ENCODE data around the gene COLEC11.
A peak's percentile ranks its signal among the peaks of the same experiment; 100 is the strongest.
"Not testable (repeated sequence)": the region's sequence is repeated elsewhere in the genome, so short reads cannot be mapped to it uniquely, and the experiment has no call there.

Gene COLEC11

DNA sequence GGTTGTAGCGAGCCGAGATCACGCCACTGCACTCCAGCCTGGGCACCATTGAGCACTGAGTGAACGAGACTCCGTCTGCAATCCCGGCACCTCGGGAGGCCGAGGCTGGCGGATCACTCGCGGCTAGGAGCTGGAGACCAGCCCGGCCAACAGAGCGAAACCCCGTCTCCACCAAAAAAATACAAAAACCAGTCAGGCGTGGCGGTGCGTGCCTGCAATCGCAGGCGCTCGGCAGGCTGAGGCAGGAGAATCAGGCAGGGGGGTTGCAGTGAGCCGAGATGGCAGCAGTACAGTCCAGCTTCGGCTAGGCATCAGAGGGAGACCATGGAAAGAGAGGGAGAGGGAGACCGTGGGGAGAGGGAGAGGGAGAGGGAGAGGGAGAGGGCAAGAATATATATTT is 25.3 kb upstream of the COLEC11 start:
- H3K4me3 ChIP-seq (ENCODE audit: low read depth in 1 of 5, low read length in 5 of 5); H3K9me3 ChIP-seq (ENCODE audit: control insufficient read depth in 5 of 5, low read length in 5 of 5); H3K36me3 ChIP-seq (ENCODE audit: control insufficient read depth in 5 of 5, insufficient read depth in 5 of 5, low read length in 5 of 5); H3K27me3 ChIP-seq (ENCODE audit: control insufficient read depth in 5 of 5, insufficient read depth in 4 of 5, low read length in 5 of 5); H3K9ac ChIP-seq (ENCODE audit: low read length in 5 of 5); H3K4me1 ChIP-seq (ENCODE audit: control insufficient read depth in 5 of 5, insufficient read depth in 5 of 5, low read length in 5 of 5); H3K27ac ChIP-seq (ENCODE audit: low read depth, low read length): not testable (repeated sequence)

DNA sequence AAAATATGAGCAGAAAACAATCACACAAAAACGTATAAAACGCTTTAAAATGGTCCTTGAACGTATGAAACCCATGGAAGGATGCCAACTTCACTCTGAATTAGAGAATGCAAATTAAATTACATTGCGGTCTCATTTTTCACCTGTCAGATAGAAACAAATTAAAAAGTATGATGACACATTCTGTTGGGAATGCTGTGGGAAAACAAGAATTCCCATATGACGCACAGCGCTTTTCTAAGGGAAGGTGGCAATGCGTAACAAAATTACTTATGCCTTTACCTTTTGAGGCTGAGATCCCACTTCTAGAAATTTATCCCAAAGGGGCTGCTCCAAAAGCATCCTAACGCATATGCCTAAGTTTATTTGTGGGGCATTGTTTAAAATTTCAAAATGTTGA is 23.6 kb upstream of the COLEC11 start:
- H3K9me3 ChIP-seq (ENCODE audit: control insufficient read depth in 5 of 5, low read length in 5 of 5), result no peaks in the 10 kb centered on the region
- no peak overlapping the region for H3K4me3 ChIP-seq (ENCODE audit: low read depth in 1 of 5, low read length in 5 of 5)

DNA sequence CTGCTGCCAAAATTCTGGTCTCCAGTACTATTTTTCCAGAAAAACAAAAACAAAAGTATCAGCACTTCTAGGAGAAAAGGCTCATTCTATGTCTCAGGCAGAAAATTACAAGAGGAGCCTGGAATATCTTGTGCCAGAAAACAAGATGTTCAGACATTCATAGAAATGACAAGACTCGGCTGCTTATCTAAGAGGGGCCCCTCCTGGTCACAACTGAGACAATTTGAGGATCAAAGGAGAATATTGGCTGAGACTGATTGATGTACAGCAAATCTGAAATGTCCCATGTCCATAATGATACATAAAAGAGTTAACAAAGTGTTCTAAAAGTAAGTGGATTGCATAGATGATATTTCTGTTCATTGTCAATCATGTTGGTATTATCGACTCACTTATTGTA is 22.3 kb upstream of the COLEC11 start:
- Histone ChIP-seq H3K27me3 (ENCODE audit: control insufficient read depth in 5 of 5, insufficient read depth in 4 of 5, low read length in 5 of 5) (no peaks in the 10 kb centered on the region), H3K4me3 (ENCODE audit: low read depth in 1 of 5, low read length in 5 of 5) (no peak overlapping the region), H3K4me1 (ENCODE audit: control insufficient read depth in 5 of 5, insufficient read depth in 5 of 5, low read length in 5 of 5) (peaks cover 0 to 27% (median 21%) of the 10 kb centered on the region in 5 donors), H3K9me3 (ENCODE audit: control insufficient read depth in 5 of 5, low read length in 5 of 5) (no peaks in the 10 kb centered on the region), H3K9ac (ENCODE audit: low read length in 5 of 5) (peak overlapping the region in 2 of 5 donors; percentile 22 to 30), H3K36me3 (ENCODE audit: control insufficient read depth in 5 of 5, insufficient read depth in 5 of 5, low read length in 5 of 5) (peaks cover 4 to 12% (median 6%) of the 10 kb centered on the region in 5 donors), H3K27ac (ENCODE audit: low read depth, low read length) (no peak overlapping the region)

More for the DNA sequence above, 23.6 kb upstream of the COLEC11 start:
- H3K36me3 ChIP-seq (ENCODE audit: control insufficient read depth in 5 of 5, insufficient read depth in 5 of 5, low read length in 5 of 5), result no peaks in the 10 kb centered on the region
- no peaks in the 10 kb centered on the region for H3K27me3 ChIP-seq (ENCODE audit: control insufficient read depth in 5 of 5, insufficient read depth in 4 of 5, low read length in 5 of 5)
- peaks cover 0 to 14% (median 9%) of the 10 kb centered on the region in 5 donors for H3K4me1 ChIP-seq (ENCODE audit: control insufficient read depth in 5 of 5, insufficient read depth in 5 of 5, low read length in 5 of 5)
- no peak overlapping the region for H3K9ac ChIP-seq (ENCODE audit: low read length in 5 of 5)
- no peak overlapping the region for H3K27ac ChIP-seq (ENCODE audit: low read depth, low read length)

DNA sequence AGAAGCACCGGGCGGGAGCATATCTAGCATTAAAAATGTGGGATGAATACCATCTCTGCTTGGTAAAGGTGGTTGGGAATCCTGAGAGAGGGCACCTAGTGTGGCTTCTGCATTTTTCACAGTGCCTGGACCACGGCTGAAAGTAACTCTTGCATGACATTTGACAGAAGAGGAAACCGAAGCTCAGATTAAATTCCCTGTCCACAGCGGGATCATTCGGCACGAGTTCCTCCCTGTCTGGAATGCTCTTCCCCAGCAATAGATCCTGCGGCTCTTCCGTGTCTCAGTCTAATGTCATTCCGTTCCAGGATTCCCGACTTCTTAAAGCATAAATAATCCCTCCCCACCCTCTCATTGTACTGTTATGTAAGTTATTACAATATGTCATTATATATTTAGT is 20.8 kb upstream of the COLEC11 start:
- H3K4me1 ChIP-seq (ENCODE audit: control insufficient read depth in 5 of 5, insufficient read depth in 5 of 5, low read length in 5 of 5), result peaks cover 0 to 42% (median 37%) of the 10 kb centered on the region in 5 donors
- no peak overlapping the region for H3K9ac ChIP-seq (ENCODE audit: low read length in 5 of 5)
- peaks cover 13 to 27% (median 20%) of the 10 kb centered on the region in 5 donors for H3K36me3 ChIP-seq (ENCODE audit: control insufficient read depth in 5 of 5, insufficient read depth in 5 of 5, low read length in 5 of 5)
- no peaks in the 10 kb centered on the region for H3K9me3 ChIP-seq (ENCODE audit: control insufficient read depth in 5 of 5, low read length in 5 of 5)
- H3K27me3 ChIP-seq (ENCODE audit: control insufficient read depth in 5 of 5, insufficient read depth in 4 of 5, low read length in 5 of 5), result no peaks in the 10 kb centered on the region
- peak overlapping the region in 2 of 5 donors; percentile 80 to 84 for H3K4me3 ChIP-seq (ENCODE audit: low read depth in 1 of 5, low read length in 5 of 5)
- H3K27ac ChIP-seq (ENCODE audit: low read depth, low read length), result no peak overlapping the region

DNA sequence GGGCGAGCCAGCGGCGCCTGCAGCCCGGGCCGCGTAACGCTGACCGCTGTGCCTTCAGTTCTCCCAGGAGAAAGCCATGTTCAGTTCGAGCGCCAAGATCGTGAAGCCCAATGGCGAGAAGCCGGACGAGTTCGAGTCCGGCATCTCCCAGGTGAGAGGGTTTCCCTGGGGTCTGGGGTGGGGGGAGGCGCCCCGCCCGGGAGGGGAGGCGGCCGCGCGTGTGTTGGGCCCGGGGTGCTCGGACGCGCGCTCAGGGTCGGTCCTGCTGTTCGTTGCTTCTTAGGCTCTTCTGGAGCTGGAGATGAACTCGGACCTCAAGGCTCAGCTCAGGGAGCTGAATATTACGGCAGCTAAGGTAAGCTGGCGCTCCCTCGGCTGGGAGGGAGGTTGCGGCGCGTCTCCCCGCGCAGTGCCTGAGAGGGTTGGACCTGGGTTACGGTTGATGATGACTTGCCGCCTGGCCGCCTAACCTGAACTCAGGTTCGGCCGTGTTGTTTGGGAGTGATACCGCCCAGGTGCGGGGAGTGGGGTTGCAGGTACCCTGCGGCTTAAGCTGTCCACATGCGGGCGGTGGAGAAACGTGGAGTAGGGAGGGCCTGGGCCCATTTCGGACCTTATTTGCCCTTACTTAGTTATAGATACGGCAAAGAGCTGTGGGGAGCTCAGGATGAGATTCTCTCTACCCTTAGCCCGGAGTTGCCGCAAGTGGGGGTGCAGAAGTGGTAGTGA is 19.2 kb upstream of the COLEC11 start:
- Histone ChIP-seq H3K9ac (ENCODE audit: low read length in 5 of 5) (peak overlapping the region; percentile 89 to 99 (median 95)), H3K27ac (ENCODE audit: low read depth, low read length) (peak overlapping the region; percentile 31), H3K4me3 (ENCODE audit: low read depth in 1 of 5, low read length in 5 of 5) (peak overlapping the region; percentile 80 to 92 (median 86)), H3K27me3 (ENCODE audit: control insufficient read depth in 5 of 5, insufficient read depth in 4 of 5, low read length in 5 of 5) (no peaks in the 10 kb centered on the region), H3K36me3 (ENCODE audit: control insufficient read depth in 5 of 5, insufficient read depth in 5 of 5, low read length in 5 of 5) (peaks cover 28 to 42% (median 36%) of the 10 kb centered on the region in 5 donors), H3K4me1 (ENCODE audit: control insufficient read depth in 5 of 5, insufficient read depth in 5 of 5, low read length in 5 of 5) (peaks cover 0 to 45% (median 38%) of the 10 kb centered on the region in 5 donors), H3K9me3 (ENCODE audit: control insufficient read depth in 5 of 5, low read length in 5 of 5) (no peaks in the 10 kb centered on the region)

DNA sequence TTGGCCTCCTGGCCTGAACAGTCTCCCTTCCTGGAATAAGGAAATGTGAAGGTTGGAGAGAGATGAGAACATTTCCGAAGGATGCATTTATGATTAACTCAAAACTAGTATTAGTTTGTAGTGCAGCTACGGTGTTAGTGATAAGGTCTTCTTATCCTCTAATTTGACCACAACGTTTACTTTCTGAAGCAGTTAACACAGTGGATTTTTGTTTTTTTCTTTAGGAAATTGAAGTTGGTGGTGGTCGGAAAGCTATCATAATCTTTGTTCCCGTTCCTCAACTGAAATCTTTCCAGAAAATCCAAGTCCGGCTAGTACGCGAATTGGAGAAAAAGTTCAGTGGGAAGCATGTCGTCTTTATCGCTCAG is 18.7 kb upstream of the COLEC11 start:
- Histone ChIP-seq H3K36me3 (ENCODE audit: control insufficient read depth in 5 of 5, insufficient read depth in 5 of 5, low read length in 5 of 5) (peaks cover 33 to 48% (median 41%) of the 10 kb centered on the region in 5 donors), H3K27ac (ENCODE audit: low read depth, low read length) (peak overlapping the region; percentile 31), H3K4me3 (ENCODE audit: low read depth in 1 of 5, low read length in 5 of 5) (peak overlapping the region; percentile 80 to 92 (median 86)), H3K9ac (ENCODE audit: low read length in 5 of 5) (peak overlapping the region; percentile 89 to 99 (median 95)), H3K4me1 (ENCODE audit: control insufficient read depth in 5 of 5, insufficient read depth in 5 of 5, low read length in 5 of 5) (peaks cover 0 to 45% (median 38%) of the 10 kb centered on the region in 5 donors)
- not testable (repeated sequence) for H3K9me3 ChIP-seq (ENCODE audit: control insufficient read depth in 5 of 5, low read length in 5 of 5); H3K27me3 ChIP-seq (ENCODE audit: control insufficient read depth in 5 of 5, insufficient read depth in 4 of 5, low read length in 5 of 5)

DNA sequence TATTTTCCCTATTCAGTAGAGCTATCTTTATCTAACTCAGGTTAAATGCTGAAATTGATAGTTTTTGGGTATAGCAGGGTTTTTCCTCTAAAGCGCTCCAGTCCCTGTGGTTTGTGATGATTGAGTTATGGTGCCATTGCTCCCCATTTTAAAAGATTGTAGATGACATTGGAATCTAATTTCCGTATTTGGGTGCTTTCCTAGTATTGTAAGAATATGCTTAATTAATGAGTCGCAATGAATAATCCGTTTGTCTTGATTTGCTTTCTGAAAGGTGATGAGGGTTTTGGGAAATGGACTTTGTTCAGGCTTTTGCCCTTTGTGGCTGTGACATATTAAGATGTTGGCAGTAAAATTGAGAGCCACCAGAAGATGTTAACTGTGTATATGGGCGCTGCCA is 15.9 kb upstream of the COLEC11 start:
- Histone ChIP-seq H3K27me3 (ENCODE audit: control insufficient read depth in 5 of 5, insufficient read depth in 4 of 5, low read length in 5 of 5) (no peaks in the 10 kb centered on the region), H3K36me3 (ENCODE audit: control insufficient read depth in 5 of 5, insufficient read depth in 5 of 5, low read length in 5 of 5) (peaks cover 44 to 65% (median 50%) of the 10 kb centered on the region in 5 donors), H3K4me1 (ENCODE audit: control insufficient read depth in 5 of 5, insufficient read depth in 5 of 5, low read length in 5 of 5) (peaks cover 0 to 45% (median 42%) of the 10 kb centered on the region in 5 donors), H3K9me3 (ENCODE audit: control insufficient read depth in 5 of 5, low read length in 5 of 5) (no peaks in the 10 kb centered on the region), H3K9ac (ENCODE audit: low read length in 5 of 5) (peak overlapping the region in 4 of 5 donors; percentile 13 to 68 (median 38)), H3K27ac (ENCODE audit: low read depth, low read length) (peak overlapping the region; percentile 57), H3K4me3 (ENCODE audit: low read depth in 1 of 5, low read length in 5 of 5) (no peak overlapping the region)

DNA sequence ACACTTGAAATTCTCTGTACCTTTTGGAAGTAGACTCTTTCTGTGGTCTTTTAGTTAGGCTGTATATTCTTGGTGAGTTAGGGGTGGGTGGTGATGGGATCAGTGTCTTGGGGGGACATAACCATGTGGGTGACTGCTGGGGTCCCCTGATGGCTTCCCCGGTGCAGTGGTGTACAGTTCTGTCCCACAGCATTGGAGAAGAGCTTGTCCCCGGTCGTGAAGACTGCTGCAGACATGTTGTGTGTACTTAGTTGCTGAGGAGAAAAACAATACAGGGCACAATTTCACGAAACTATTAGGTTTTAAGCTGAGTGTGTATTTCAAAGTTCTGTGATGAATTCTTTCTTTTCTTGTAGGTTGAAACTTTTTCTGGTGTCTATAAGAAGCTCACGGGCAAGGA is 14.5 kb upstream of the COLEC11 start:
- peaks cover 0 to 53% (median 46%) of the 10 kb centered on the region in 5 donors for H3K4me1 ChIP-seq (ENCODE audit: control insufficient read depth in 5 of 5, insufficient read depth in 5 of 5, low read length in 5 of 5)

DNA sequence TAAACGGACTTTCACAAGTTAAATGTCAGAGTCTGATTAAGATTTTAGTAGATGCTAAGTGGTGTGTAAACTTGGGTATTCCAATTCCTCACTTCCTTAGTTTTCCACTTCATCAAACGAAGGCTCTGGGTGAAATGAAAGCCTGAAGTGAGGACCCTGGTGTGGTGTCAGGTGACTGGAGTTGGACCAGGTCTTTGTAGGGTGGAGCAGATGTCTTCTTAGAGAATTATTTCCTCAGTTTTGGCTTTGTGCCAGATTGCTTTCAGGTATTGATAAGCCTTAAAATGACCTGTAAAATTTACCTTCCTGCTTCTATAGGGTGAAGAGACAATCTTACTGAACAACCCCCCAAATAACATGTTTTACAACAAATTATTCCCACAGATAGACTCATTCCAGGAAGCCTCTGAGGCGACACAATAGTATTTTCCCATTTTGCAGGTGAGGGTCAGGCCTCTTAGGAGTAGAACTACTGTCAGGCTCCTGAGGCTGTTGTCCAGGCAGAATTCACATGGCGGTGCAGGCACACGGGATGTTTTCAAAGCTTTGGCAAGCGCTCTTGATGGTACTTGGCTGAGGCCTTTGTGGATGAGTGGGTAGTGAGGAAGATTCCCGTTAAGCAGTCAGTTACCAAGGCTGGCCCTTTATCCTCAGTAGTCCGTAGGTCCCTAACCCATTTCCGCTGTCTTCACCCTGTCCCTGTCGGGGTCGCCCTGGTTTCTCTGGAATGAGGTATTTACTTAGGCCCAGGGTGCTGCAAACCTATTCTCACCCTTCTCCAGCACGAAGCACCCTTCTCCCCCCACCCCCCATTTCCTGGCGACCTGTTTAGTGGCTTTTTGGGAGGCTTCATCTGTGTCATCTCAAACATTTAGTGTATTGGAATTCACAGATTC is 13.3 kb upstream of the COLEC11 start:
- H3K4me3 ChIP-seq (ENCODE audit: low read depth in 1 of 5, low read length in 5 of 5), result no peak overlapping the region
- no peaks in the 10 kb centered on the region for H3K9me3 ChIP-seq (ENCODE audit: control insufficient read depth in 5 of 5, low read length in 5 of 5)
- H3K4me1 ChIP-seq (ENCODE audit: control insufficient read depth in 5 of 5, insufficient read depth in 5 of 5, low read length in 5 of 5), result peaks cover 4 to 55% (median 45%) of the 10 kb centered on the region in 5 donors
- no peak overlapping the region for H3K27ac ChIP-seq (ENCODE audit: low read depth, low read length)
- H3K36me3 ChIP-seq (ENCODE audit: control insufficient read depth in 5 of 5, insufficient read depth in 5 of 5, low read length in 5 of 5), result peaks cover 44 to 66% (median 53%) of the 10 kb centered on the region in 5 donors
- H3K27me3 ChIP-seq (ENCODE audit: control insufficient read depth in 5 of 5, insufficient read depth in 4 of 5, low read length in 5 of 5), result peaks cover 0 to 4% (median 0%) of the 10 kb centered on the region in 5 donors
- H3K9ac ChIP-seq (ENCODE audit: low read length in 5 of 5), result no peak overlapping the region

More for the DNA sequence above, 14.5 kb upstream of the COLEC11 start:
- H3K36me3 ChIP-seq (ENCODE audit: control insufficient read depth in 5 of 5, insufficient read depth in 5 of 5, low read length in 5 of 5), result peaks cover 44 to 68% (median 53%) of the 10 kb centered on the region in 5 donors
- H3K9ac ChIP-seq (ENCODE audit: low read length in 5 of 5), result no peak overlapping the region
- H3K27ac ChIP-seq (ENCODE audit: low read depth, low read length), result no peak overlapping the region
- peaks cover 0 to under 1% (median 0%) of the 10 kb centered on the region in 5 donors for H3K27me3 ChIP-seq (ENCODE audit: control insufficient read depth in 5 of 5, insufficient read depth in 4 of 5, low read length in 5 of 5)
- H3K4me3 ChIP-seq (ENCODE audit: low read depth in 1 of 5, low read length in 5 of 5), result no peak overlapping the region
- H3K9me3 ChIP-seq (ENCODE audit: control insufficient read depth in 5 of 5, low read length in 5 of 5), result no peaks in the 10 kb centered on the region

Data from subcutaneous abdominal adipose tissue (tissue), 5 donors.